ENCODE data around the gene GRIN2A. TPM values are rescaled to one million over a fixed set of nuclear protein-coding genes. Genes with fewer than 3 reads are reported as not detected.

The GRIN2A gene
- total RNA-seq, 4 donors from 2014 or later = 0.19 to 0.56 (median 0.35) TPM

- no peak for TF ChIP-seq CTCF (IDR thresholded peaks at IDR 0.05)
- no peak for TF ChIP-seq POLR2A (IDR thresholded peaks at IDR 0.05)
- Histone ChIP-seq H3K4me1 (peaks cover 0 to 16% (median 0%) of the 10 kb centered on the region in 3 donors), H3K27ac (no peak overlapping the region), H3K36me3 (no peaks in the 10 kb centered on the region), H3K9me3 (no peaks in the 10 kb centered on the region), H3K27me3 (no peaks in the 10 kb centered on the region), H3K4me3 (no peak overlapping the region)
- DNase-seq = no peak
- intact Hi-C loops (cut with DNase I) = no loop called here
- 91 to 93% methylated on average over 2 to 3 of the region's 5 CpGs for WGBS, 2 donors
Measured at GRCh38 chr16:10112021-10112420, 70.2 kb downstream of the GRIN2A start.

GRCh38 chr16:10111156-10111761, 71.0 kb downstream of the GRIN2A start:
- no peaks in the 10 kb centered on the region for H3K9me3 ChIP-seq
- H3K4me1 ChIP-seq = peaks cover 0 to 16% (median 0%) of the 10 kb centered on the region in 3 donors
- intact Hi-C loops (cut with DNase I) = no loop called here
- no peak for DNase-seq
- H3K36me3 ChIP-seq = no peaks in the 10 kb centered on the region
- 90 to 94% methylated on average over 8 to 19 of the region's 26 CpGs for WGBS, 2 donors
- H3K4me3 ChIP-seq = no peak overlapping the region
- H3K27ac ChIP-seq = no peak overlapping the region
- H3K27me3 ChIP-seq = no peaks in the 10 kb centered on the region
- no peak for TF ChIP-seq CTCF (IDR thresholded peaks at IDR 0.05)
- no peak for TF ChIP-seq POLR2A (IDR thresholded peaks at IDR 0.05)

- WGBS, 2 donors = 59 to 65% methylated on average over 4 of the region's 4 CpGs
- intact Hi-C loops (cut with DNase I) = no loop called here
Measured at GRCh38 chr16:10110552-10110951, 71.7 kb downstream of the GRIN2A start.

GRCh38 chr16:10107081-10107480, 75.1 kb downstream of the GRIN2A start:
- Histone ChIP-seq H3K9me3 (no peaks in the 10 kb centered on the region), H3K27me3 (no peaks in the 10 kb centered on the region), H3K27ac (no peak overlapping the region), H3K4me3 (no peak overlapping the region), H3K4me1 (no peaks in the 10 kb centered on the region), H3K36me3 (no peaks in the 10 kb centered on the region)
- intact Hi-C loops (cut with DNase I) = no loop called here
- no peak for DNase-seq
- 100% methylated on average over 1 of the region's 1 CpG for WGBS, 2 donors
- no peak for TF ChIP-seq POLR2A (IDR thresholded peaks at IDR 0.05)
- TF ChIP-seq CTCF (IDR thresholded peaks at IDR 0.05) = no peak

More at GRCh38 chr16:10110552-10110951, 71.7 kb downstream of the GRIN2A start:
- peaks cover 0 to 16% (median 0%) of the 10 kb centered on the region in 3 donors for H3K4me1 ChIP-seq
- no peaks in the 10 kb centered on the region for H3K9me3 ChIP-seq
- H3K27ac ChIP-seq = no peak overlapping the region
- DNase-seq = no peak
- H3K4me3 ChIP-seq = no peak overlapping the region
- H3K36me3 ChIP-seq = no peaks in the 10 kb centered on the region
- no peaks in the 10 kb centered on the region for H3K27me3 ChIP-seq
- TF ChIP-seq POLR2A (IDR thresholded peaks at IDR 0.05) (no peak), CTCF (IDR thresholded peaks at IDR 0.05) (no peak)

- WGBS, 2 donors = 46 to 67% methylated on average over 1 of the region's 1 CpG
- Histone ChIP-seq H3K27me3 (no peaks in the 10 kb centered on the region), H3K9me3 (no peaks in the 10 kb centered on the region), H3K36me3 (no peaks in the 10 kb centered on the region), H3K27ac (no peak overlapping the region), H3K4me3 (no peak overlapping the region), H3K4me1 (no peaks in the 10 kb centered on the region)
- DNase-seq = no peak
- intact Hi-C loops (cut with DNase I) = no loop called here
- TF ChIP-seq POLR2A (IDR thresholded peaks at IDR 0.05) = no peak
- TF ChIP-seq CTCF (IDR thresholded peaks at IDR 0.05) = no peak
Measured at GRCh38 chr16:10103700-10104099, 78.5 kb downstream of the GRIN2A start.
